GM21515 (cell line): Measurements from ENCODE around the gene SLC5A3.

Source experiments
- ATAC-seq: cut with Tn5 transposase; IDR thresholded peaks from one replicate; pipeline ENCODE4 v1.9.1; 2021; ENCODE audit not compliant: unreplicated experiment

The SLC5A3 gene

GRCh38 chr21:34097442-34097841 lies 24.1 kb downstream of the SLC5A3 start:
- ATAC-seq = no peak

DNA sequence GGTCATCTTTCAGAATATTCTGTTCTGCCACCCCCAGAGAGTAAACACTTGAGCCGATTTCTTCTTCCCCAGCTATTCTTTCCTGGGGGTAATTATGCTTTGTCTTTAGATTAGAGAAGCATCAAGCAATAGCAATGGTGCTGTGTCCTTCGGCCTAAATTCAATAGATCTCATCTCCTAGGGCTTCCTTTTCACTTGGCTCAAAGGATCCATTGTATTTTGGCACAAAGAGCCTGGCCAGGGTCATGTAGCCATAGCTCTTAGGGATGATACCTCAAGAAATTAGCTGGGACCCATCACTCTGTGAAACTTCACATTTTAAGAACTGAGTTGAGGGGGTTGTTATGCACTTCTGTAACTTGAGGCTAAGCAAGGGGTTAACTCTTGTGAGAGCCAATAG lies 27.0 kb downstream of the SLC5A3 start:
- no peak for ATAC-seq

DNA sequence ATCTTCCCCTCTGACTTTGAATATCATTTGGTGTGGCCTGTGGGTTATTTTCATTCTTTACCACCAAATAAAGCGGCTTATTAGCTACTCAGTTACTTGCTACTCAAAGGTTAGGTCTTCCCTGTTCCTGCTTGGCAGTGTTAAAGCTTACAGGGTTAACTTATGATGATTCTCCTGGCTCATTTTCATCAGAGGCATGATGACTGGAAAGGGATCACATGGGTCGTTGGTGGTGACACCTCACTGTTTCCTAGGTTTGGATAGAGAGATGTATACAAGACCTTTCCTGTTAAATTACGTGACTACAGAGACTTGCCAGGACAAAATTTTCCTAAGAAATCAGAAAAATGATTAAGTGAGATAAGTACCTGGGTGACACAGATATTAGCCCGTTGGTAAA lies 27.4 kb downstream of the SLC5A3 start:
- no peak for ATAC-seq

DNA sequence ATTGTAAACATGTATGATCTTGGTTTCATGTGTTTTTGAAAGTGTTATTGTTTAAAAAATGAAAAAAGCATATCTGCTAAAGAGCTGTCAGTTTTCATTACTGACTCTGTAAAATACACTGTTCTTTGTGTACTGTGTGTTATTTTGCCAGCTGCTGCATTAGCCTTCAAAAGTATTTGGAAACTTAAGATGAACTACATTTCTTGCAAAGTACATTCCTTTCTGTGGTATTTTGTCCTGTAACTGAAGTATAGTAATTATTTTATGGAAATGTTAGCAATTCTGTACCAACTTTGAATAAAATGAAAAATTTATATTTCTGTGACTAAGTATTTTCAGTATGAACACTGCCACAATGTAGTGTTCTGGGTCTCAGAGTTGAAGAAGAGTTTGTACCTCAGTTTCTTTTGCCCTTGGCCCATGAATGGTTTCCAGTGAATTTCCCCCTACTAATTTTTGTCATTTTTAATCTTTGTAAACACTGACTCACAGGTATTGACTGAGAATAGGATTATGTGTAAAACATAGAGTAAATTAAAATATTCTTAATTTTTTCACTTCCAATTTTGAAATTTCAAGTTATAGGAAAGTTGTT lies 32.7 kb downstream of the SLC5A3 start:
- no peak for ATAC-seq

DNA sequence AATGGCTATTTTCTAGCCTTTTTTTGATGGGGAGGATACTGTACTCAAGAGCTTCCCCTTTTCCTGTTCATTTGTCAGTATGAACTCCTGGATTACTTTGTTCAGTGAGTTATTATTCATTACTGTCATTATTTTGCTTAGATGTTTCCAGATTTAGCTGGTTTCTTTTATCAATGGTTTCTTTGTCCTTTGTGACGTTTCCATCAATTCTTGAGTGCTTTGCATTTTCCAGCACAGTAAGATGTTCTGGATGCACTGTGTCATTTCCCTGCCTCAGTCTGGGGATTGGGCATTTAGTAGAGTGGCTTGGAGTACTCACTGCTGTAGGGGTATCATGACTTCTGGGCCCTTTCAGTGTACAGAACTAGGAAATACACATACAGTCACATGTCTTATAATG lies 34.2 kb downstream of the SLC5A3 start:
- no peak for ATAC-seq

- no peak for ATAC-seq
Observed at GRCh38 chr21:34109075-34109474, 35.7 kb downstream of the SLC5A3 start.

- no peak for ATAC-seq
Observed at GRCh38 chr21:34110594-34111202, 37.3 kb downstream of the SLC5A3 start.

- ATAC-seq = no peak
Observed at GRCh38 chr21:34112316-34113033, 39.1 kb downstream of the SLC5A3 start.

DNA sequence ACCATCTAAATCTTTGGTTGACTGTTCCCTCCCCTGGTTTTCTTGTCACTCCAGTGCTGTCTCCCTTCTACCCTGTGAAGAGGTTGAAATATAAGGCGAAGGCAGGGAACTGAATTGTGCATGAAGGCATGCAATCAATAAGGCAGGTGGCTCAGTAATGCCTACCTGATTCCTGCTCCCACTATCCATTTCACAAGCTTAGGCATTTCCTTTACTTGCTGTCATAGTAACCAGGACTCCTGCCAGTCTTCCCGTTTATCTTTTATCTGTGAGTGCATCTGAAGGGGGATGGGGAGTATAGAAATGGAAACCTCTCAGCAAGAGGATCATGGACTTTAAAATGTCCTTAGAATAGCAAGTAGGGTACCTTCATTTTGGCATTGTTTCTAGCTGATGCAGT lies 40.5 kb downstream of the SLC5A3 start:
- ATAC-seq = no peak

DNA sequence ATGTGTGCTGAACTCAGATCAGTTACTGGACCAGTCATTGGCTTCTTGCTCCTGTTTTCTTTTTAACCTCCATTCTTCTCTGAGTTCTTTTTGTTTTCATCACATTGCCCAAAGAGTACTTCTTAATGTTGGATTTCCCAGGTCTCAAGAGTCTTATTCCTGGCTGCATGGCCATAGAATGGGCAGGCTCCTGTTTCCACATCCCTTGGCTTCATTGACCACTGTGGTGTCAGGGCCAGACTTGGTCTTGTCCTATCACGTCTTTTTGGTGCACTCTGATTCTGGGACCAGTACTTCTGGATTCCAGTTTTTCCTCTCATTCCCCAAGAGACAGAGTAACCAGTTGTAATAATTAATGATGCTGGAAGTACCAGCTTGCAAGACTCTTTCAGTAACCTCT lies 41.8 kb downstream of the SLC5A3 start:
- no peak for ATAC-seq

GRCh38 chr21:34116569-34116968 lies 43.2 kb downstream of the SLC5A3 start:
- ATAC-seq = no peak

GRCh38 chr21:34120867-34121266 lies 47.5 kb downstream of the SLC5A3 start:
- ATAC-seq = no peak

GRCh38 chr21:34122047-34122446 lies 48.7 kb downstream of the SLC5A3 start:
- ATAC-seq = no peak
